NOMO-1 treated with DMSO at 0.1 percent for 48 hours (cell line): ENCODE results near the gene NECTIN2.
"Not testable (repeated sequence)": the region's sequence is repeated elsewhere in the genome, so short reads cannot be mapped to it uniquely, and the experiment has no call there.

Experiments
- DNase-seq: peaks from one replicate; lab custom pipeline; 2025; ENCODE audit not compliant: unreplicated experiment; lab: John Stamatoyannopoulos, UW

NECTIN2 gene

DNA sequence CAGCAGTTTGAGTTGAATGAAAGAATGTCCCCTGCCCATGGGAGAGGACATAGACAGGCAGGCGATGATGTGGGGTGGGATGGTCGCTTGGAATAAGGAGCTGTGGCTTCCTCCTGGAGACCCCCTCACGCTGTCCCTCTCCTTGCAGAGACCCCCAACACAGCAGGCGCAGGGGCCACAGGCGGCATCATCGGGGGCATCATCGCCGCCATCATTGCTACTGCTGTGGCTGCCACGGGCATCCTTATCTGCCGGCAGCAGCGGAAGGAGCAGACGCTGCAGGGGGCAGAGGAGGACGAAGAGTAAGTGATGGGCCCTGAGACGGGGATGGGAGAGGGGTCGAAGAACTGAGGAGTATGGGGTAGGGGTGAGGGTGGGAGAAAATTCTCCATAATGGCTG lies 36.0 kb downstream of the NECTIN2 start:
- no peak for DNase-seq

GRCh38 chr19:44882619-44883397 lies 36.7 kb downstream of the NECTIN2 start:
- DNase-seq = not testable (repeated sequence)

- no peak for DNase-seq
These were observed 37.8 kb downstream of the NECTIN2 start for GRCh38 chr19:44883922-44884321.

DNA sequence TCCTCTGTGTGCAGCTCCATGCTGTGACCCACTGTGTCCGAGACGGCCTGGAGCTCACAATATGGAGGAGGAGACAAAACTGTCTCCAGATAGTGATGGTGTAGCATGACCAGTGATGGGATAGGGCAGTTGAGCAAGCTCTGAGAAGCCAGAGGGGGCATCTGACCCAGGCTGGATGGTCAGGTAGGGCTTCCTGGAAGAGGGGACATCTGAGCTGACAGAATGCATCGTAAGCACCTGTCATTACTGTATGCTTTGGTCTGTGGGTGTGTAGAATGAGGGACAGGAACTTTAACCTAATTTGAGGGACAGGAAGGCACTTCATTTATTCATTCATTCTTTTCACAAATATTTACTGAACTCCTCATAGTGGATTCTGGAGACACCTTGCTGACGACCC lies 38.5 kb downstream of the NECTIN2 start:
- no peak for DNase-seq

- DNase-seq = no peak
These were observed 40.0 kb downstream of the NECTIN2 start for GRCh38 chr19:44886141-44886540.

DNA sequence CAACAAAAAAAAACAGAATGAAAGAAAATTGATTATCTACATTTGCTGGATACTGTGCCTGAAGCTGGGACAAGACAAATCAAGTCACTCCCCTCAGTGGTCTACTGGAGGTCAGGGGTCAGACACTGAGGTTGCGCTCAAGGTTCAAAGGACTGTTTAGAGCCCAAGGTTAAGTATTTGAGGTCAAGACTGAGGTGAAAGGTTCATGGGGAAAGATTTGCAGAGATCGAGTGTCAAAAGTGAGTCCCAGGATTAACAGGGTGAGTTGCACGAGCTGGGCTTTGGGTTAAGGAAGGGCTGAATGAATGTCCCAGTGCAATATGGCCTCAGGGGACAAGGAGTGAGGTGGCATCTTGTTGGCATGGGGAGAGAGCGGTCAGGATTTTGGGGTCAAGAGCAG lies 41.6 kb downstream of the NECTIN2 start:
- DNase-seq = no peak

GRCh38 chr19:44888335-44888734 lies 42.2 kb downstream of the NECTIN2 start:
- DNase-seq = not testable (repeated sequence)

DNA sequence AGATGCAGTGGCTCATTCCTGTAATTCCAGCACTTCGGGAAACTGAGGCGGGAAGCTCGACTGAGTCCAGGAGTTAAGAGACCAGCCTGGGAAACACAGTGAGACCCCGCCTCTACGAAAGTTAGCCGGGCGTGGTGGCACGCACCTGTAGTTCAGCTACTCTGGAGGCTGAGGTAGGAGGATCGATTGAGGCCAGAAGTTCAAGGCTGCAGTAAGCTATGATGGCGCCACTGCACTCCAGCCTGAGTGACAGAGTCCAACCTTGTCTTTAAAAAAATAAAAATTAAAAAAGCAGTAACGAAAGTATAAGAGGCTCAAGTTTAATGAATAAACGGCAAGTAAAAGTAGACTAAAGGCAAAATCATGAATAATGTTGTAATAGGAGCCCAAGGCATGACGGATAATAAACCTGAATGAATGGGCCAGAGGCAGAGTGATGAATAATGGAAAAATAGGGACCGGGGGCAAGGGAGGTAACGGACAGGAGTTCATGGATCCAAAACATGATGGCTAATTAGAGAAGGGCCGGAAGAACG lies 43.8 kb downstream of the NECTIN2 start:
- DNase-seq = no peak

- peak; percentile 100 for DNase-seq
These were observed 44.4 kb downstream of the NECTIN2 start for GRCh38 chr19:44890366-44891015.

DNA sequence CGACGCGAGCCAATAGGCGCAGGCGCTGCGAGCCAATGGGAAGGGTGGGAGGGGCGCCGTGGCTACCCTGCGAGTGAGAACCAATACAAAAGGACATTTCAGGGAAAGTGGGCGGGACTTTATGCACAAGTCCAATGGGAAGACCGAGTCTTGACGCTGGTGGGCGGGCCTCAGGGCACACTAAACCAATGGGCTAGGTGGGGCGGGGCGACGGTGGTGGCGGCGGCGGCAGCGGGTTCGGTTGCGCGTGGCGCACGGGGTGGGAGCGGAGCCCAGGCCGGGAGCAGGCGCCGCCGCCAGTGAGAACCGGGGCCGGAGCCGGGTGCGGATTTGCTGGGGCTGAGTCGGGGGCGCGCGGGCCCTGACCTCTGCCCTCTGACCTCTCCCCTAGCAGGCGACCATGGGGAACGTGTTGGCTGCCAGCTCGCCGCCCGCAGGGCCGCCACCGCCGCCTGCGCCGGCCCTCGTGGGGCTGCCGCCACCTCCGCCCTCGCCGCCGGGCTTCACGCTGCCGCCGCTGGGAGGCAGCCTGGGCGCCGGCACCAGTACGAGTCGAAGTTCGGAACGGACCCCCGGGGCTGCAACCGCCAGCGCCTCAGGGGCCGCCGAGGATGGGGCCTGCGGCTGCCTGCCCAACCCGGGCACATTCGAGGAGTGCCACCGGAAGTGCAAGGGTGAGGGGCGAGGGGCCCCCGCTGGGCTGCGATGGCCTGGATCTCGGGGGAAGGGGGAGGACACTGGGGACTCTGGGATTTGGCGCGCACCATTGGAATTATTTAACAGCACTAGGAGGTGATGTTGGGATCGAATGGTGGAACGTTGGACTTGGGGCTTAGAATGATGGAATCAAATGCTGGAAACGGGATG lies 45.2 kb downstream of the NECTIN2 start, which contains the start of gene TOMM40:
Gene TOMM40, plus strand, starts transcription at position 239 of the 867 bp plus-strand sequence. Its CDS starts 162 bp downstream, at position 401.
- peak; percentile 100 for DNase-seq

DNA sequence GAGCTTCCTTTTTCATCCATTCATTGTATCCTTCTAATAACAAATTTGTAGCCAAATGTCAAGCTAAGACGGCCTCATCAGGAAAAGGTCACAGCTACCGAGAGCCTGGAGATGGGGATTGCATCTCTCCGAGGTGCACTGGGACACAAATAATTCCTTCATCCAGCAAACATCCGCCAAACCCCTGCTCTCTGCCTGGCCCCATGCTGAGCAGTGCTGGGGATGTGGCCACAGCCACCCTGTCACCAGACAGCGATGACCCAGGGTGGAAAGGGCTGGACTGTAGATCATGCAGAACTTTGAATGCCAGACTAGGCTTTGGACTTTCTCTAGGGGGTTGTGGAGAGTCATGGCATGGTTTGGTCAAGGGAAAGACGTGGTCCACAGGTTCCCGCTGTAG lies 46.8 kb downstream of the NECTIN2 start:
- DNase-seq = no peak

DNA sequence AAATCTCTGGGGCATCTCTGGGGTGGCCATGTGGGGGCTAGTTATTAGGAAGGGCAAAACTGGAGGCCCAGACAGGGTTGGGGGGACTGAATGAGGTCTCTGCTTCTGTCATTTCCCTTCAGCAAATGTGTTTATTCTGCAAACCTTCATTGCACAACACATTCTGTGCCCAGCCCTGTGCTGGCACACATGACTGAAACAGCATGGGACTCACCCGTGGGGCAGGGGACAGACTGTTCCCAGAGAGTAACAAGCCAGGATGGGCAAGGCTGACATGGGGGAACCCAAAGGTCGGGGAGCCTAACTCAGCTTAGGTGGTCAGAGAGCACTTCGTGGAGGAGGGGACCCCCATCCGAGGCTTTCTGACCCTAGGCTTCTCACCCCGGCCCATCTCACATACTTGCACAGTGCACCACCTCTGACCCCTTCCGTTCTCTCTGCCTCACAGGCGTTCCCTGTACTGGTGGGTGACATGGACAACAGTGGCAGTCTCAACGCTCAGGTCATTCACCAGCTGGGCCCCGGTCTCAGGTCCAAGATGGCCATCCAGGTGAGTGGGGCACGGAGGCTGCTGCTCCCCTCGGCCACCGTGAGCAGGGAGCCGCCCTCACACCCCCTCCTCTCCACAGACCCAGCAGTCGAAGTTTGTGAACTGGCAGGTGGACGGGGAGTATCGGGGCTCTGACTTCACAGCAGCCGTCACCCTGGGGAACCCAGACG lies 47.4 kb downstream of the NECTIN2 start:
- DNase-seq = no peak

GRCh38 chr19:44894052-44894400 lies 47.9 kb downstream of the NECTIN2 start:
- DNase-seq = no peak

GRCh38 chr19:44894946-44895345 lies 48.8 kb downstream of the NECTIN2 start:
- DNase-seq = no peak

- DNase-seq = no peak
These were observed 51.7 kb downstream of the NECTIN2 start for GRCh38 chr19:44897835-44898234.

GRCh38 chr19:44900328-44901244 lies 54.5 kb downstream of the NECTIN2 start:
- no peak for DNase-seq

DNA sequence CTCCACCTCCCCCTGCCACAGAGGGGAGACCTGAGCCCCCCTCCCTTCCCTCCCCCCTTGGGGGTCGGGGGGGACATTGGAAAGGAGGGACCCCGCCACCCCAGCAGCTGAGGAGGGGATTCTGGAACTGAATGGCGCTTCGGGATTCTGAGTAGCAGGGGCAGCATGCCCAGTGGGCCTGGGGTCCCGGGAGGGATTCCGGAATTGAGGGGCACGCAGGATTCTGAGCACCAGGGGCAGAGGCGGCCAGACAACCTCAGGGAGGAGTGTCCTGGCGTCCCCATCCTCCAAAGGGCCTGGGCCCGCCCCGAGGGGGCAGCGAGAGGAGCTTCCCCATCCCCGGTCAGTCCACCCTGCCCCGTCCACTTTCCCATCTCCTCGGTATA lies 57.1 kb downstream of the NECTIN2 start:
- DNase-seq = no peak

GRCh38 chr19:44903602-44904425 lies 57.7 kb downstream of the NECTIN2 start:
- peak; percentile 48 for DNase-seq
